ENCODE measurements around the gene IREB2.
"Not testable (repeated sequence)": the region's sequence is repeated elsewhere in the genome, so short reads cannot be mapped to it uniquely, and the experiment has no call there.

Gene IREB2

DNA sequence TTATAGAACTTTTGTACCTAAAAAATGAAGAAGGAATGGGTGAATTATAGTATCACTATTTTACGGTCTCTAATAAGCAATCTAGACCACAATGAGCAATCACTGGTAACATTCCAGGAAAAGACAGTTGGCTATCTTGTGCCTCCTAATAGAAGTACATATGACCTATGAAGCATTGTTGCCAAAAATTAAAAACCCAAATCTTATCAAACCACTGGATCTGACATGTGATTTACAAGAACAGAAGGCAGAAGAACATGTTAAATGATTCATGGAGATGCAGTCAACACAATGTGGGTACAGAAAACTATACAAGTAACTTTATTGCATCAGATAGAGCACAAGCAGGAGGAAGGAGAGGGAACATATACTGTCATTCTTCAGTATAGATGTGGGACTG, 54.9 kb downstream of the IREB2 start:
- DNase-seq, result no peak

GRCh38 chr15:78501857-78502256, 63.8 kb downstream of the IREB2 start:
- DNase-seq, result no peak

DNA sequence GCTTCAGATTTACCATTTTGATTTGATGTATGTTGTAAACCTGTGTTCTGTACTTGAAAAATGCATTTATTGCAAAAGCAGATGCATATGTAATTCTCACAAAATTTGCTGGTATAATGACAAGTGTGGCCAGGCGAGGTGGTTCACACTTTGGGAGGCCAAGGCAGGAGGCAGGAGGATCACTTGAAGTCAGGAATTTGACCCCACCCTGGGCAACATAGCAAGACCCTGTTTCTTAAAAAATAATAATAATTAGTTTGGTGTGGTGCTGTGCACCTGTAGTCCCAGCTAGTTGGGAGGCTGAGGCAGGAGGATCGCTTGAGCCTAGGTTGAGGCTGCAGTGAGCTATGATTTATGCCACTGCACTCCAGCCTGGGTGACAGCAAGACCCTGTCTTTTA, 64.6 kb downstream of the IREB2 start:
- no peak for DNase-seq

- DNase-seq, result peak; percentile 7 to 53 (median 34)
These were observed 69.2 kb downstream of the IREB2 start, which contains the start of gene HYKK for GRCh38 chr15:78506971-78507830. TSS of gene HYKK (plus strand) at chr15:78507577. CDS start at chr15:78513089, 5,512 bp downstream.

DNA sequence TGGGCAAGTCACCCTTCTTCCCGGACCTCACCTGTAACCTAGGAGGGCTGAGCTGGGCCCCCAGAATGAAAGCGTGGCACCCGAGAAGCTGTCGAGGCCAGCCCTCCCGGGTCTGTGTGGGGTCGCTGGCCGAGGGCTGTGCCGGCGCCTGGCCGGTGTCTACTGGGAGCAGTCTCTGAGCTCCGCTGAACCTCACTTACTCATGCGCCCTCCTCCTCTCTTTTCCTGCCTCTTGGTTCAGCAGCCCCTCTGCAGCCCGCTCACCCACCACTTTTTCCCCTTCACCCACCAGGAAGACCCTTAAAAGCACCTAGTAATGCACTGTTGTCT, 69.8 kb downstream of the IREB2 start:
- DNase-seq, result no peak

DNA sequence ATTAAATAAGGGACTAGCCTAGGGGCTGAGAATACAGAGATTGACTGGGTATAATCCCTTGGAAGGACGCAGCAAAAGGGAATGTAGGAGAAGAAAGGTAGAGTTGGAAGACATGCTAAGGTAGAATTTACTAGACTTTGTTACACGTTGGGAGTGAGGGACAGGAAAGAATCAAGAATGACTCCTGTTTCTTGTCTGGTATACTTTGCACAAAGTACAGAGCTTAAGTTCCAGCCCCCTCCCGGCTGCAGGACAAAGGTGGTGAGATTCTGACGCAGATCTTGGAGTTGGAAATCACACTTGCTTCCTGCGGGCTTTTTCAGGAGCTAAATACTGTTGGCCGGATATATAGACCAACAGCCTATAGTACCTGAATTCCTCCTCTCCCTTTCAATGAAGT, 70.3 kb downstream of the IREB2 start:
- no peak for DNase-seq

- no peak for DNase-seq
These were observed 71.8 kb downstream of the IREB2 start for GRCh38 chr15:78509726-78510312.

- not testable (repeated sequence) for DNase-seq
These were observed 82.0 kb downstream of the IREB2 start for GRCh38 chr15:78520035-78520434.

DNA sequence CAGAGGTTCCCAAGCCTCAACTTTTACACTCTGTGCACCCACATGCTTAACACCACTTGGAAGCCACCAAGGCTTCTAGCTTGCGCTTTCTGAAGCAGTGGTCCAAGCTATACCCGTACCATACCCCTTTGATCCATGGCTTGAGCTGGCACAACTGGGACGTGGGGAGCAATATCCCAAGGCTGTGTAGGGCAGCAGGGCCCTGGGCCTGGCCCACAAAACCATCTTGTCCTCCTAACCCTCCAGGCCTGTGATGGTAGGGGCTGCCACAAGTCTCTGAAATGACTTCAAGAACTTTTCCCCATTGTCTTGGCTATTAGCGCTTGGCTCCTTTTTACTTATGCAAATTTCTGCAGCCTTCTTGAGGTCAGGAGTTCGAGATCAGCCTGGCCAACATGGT, 86.2 kb downstream of the IREB2 start:
- DNase-seq, result no peak

GRCh38 chr15:78527325-78527724, 89.3 kb downstream of the IREB2 start:
- DNase-seq, result no peak

DNA sequence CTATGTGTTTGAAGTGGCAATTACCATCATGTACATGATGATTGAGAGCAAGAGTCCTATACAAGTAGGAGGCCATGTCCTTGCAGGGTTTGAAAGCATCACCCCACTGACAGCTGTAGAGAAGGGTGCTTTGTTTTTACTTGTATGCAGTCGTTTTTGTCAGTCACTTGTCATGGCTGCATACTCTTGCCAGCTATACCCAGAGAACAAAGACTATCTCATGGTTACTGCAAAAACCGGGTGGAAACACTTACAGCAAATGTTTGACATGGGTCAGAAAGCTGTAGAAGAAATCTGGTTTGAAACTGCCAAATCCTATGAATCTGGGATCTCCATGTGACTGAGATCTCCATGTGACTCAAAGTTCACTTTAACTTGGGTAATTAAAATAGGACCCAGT, 95.3 kb downstream of the IREB2 start:
- DNase-seq, result no peak

DNA sequence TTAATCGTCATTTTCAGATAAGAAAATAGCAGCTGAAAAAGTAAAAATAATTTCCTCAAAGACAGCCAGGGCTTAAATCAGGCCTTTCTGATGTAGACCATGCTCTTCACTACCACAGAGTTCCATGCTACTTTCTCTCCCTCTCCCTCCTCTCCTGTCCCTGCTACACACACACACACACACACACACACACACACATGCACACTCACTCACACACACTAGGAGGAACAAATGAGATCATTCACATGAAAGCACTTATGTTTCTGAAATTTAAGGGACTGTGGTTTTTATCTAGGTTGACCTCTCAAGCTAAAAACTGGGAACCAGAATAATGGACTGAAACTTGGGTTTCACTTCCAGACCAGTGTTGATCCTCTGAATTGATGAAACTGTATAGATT, 98.1 kb downstream of the IREB2 start:
- DNase-seq, result no peak

DNA sequence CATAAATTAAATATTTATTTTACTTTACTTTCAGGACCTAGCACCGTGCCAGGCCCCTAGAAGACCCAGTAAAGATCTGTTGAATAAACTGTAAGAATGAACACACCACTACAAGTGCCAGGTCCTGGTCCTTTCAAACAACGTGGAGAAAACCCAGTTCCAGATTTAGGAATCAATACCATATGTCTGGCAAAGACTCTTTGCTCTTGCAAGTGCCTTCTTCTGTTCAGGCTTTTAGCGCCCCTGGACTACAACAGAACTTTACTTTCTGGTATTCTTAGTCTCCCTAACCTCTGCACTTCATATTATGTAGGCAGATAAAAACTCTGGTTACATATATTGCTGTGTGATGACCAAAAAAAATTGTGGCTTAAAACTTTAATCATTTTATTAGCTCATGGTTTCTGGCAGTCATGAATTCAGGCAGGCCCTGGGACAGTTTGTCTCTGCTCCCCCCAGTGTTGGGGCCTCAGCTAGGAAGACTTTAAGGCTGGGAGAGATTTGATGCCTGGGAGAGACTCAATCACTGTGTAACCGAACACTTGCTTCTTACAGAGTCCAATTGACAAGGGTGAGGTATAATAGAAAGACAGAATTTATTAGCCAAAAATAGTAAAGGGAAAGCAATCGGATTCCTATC, 99.4 kb downstream of the IREB2 start:
- no peak for DNase-seq

GRCh38 chr15:78538358-78538757, 100.3 kb downstream of the IREB2 start:
- no peak for DNase-seq

DNA sequence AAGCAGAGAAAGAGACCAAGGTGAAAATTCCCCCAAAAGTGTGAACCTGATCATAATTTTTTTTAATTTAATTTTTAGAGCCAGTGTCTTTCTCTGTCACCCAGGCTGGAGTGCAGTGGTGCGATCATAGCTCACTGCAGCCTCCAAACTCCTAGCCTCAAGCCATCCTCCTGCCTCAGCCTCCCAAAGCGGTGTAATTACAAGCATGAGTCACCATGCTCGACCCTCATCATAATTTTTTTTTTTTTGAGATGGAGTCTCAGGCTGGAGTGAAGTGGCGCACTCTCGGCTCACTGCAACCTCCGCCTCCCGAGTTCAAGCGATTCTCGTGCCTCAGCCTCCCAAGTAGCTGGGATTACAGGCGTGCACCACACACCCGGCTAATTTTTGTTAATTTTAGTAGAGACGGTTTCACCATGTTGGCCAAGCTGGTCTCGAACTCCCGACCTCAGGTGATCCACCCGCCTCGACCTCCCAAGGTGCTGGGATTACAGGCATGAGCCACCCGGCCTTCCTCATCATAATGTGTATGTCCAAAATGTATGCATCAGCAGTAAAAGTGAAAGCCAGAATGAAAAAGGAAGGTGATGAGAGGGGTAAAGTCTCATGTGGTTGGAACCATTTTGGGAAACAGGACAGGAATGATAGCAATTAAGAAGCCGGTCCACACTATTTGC, 101.6 kb downstream of the IREB2 start:
- DNase-seq, result not testable (repeated sequence)

DNA sequence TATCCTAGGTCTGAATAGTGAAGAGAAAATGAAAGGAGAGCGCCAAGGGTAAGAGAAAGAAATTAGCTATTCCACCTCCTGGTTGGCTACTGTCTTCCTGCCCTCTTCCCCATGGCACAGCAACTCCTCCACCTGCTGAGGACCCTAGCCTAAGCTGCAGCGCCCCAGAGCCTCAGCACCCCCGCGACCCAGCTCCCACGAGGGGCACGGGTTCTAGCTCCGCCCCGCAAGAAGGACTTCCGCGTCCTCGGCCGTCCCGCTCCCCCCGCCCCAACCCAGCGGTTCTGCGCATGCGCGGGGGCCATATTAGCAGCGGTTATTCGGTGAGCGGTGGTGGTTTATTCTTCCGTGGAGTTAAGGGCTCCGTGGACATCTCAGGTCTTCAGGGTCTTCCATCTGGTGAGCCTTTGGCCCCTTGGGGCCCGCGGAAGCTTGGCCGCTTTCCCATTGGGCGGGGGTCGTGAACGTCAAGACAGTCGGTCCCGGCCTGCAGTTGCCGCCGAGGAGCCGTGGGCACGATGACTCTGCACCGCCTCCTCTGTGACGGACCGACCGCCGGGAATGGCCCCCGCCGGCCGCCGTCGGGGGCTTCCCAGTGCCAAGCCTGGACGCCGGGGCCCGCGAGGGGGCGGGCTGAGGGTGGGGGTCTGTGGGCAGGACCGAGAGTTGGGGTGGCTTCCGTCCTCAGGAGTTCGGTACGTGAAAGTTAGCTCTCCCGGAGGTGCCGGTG, 102.3 kb downstream of the IREB2 start, which contains the start of gene PSMA4:
TSS of gene PSMA4 (plus strand) at position 304 of the 730 bp plus-strand sequence. CDS start 1,484 bp downstream, outside the sequence.
- DNase-seq, result peak; percentile 89 to 92 (median 89)

- DNase-seq, result no peak
These were observed 103.1 kb downstream of the IREB2 start for GRCh38 chr15:78540871-78541743.

DNA sequence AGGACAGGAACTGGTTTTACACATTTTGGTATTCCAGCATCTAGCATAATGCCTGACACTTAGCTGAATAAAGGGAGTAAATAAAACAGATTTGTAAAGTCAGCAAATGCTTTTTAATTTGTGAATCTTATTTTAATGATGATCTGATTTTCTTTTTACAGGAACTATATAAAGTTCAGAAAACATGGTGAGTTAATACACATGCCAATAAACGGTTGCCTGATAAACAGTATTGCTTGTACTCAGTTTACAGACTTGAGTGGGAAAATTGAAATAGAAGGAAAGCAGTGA, 103.7 kb downstream of the IREB2 start:
- DNase-seq, result no peak

GRCh38 chr15:78542647-78543046, 104.6 kb downstream of the IREB2 start:
- no peak for DNase-seq

GRCh38 chr15:78550194-78550593, 112.2 kb downstream of the IREB2 start:
- no peak for DNase-seq

DNA sequence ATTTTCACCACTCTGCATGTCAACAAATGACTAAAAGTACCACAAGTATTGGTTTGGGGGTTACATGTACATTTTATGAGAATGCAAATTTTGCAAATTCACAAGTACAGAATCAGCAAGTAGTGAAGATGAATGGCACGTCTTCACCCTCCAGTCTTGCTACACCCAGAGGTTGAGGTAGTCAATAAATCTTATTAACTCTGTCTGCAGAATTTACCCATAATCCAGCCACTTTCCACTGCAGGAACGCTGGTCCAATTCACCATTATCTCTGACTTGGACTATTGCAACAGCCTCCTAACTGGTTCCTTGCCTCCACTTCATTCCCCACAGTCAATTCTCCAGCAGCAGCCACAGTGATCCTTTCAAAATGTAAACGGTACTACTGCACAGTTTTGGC, 112.8 kb downstream of the IREB2 start:
- no peak for DNase-seq

Data from activated CD4-positive, CD25-positive, alpha-beta regulatory T cell (primary cell).